HG02571 (cell line): ENCODE measurements around the gene FZD8.
A peak's percentile ranks its signal among the peaks of the same experiment; 100 is the strongest.
"Not testable (repeated sequence)": the region's sequence is repeated elsewhere in the genome, so short reads cannot be mapped to it uniquely, and the experiment has no call there.

Experiments
- ATAC-seq: cut with Tn5 transposase; IDR thresholded peaks from one replicate; pipeline ENCODE4 v1.9.1; 2021; ENCODE audit warnings: mild to moderate bottlenecking, moderate library complexity; ENCODE audit not compliant: unreplicated experiment

The FZD8 gene

DNA sequence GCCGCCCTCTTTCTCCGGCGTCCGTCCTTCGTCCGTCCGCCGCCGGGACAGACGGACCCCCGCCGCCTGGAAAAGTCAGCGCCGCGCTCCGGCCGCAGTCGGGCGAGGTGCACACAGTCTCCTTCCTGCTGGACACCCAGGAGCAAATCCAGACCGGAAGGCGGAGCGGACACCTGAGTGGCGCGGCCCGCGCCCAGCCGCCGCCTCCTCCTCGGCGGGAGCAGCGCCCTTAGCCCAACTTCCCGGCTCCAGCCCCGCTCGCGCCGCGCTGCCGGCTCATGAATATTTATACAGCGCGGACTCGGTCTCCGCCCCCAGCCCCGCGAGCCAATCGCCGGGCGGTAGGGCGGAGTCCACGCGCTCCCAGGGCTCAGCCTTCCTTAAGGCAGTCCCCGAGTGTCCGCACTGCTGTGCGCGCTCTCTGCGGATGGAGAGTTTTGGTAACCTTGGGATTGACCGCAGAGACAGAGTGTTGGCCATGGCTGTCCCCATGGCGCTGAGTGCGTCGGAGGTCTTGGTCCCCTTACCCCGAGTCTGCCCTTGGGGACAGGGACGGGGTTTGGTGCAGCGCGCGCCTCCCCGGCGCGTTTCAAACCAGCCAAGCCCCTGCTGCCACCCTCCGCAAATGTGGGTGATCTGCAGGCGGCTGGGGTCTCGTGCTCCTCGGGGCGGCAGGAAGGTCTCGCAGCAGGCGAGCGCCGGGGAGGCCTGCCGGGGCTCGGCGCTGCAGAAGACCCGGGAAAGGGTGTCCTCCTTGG is at the start of gene FZD8:
Gene FZD8 (minus strand): TSS at position 262 of the 758 bp plus-strand sequence. CDS start 867 bp downstream, outside the sequence.
- peak; percentile 90 for ATAC-seq

GRCh38 chr10:35691522-35692236 is 49.6 kb upstream of the FZD8 start:
- ATAC-seq = no peak

GRCh38 chr10:35690534-35690933 is 48.4 kb upstream of the FZD8 start:
- ATAC-seq = no peak

DNA sequence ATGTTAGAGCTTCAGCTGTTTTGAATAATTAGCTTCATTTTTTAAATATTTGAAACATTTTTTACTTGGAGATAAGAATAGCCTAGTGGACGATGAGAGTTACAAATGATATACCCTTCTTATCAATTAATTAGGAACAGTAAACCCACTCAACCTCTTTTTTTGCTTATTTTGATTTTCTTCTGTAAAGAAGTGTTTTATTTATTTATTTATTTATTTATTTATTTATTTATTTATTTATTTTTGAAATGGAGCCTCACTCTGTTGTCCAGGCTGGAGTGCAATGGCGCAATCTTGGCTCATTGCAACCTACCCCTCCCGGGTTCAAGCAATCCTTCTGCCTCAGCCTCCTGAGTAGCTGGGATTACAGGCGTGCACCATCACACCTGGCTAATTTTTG is 43.8 kb upstream of the FZD8 start:
- not testable (repeated sequence) for ATAC-seq

GRCh38 chr10:35685402-35685801 is 43.3 kb upstream of the FZD8 start:
- no peak for ATAC-seq

DNA sequence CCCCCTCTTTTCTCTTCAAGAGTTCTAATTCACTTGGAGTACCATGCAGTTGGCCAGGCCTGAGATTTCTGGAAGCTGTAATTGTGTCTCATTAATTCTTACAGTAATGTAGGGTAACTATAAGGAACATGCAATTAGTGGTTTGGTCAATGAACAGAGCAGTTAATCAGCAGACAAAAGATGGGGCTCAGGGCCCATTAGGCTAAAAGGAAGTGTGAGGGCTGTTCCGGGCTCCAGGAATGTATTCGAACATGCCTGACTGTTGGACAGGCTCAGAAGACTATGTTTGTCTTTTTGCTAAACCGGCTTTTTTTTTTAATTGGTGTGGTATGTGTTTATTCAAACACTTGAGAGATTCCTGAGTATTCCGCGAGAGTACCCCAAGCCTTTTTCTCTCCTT is 42.5 kb upstream of the FZD8 start:
- no peak for ATAC-seq

GRCh38 chr10:35675846-35676245 is 33.8 kb upstream of the FZD8 start:
- no peak for ATAC-seq

GRCh38 chr10:35674843-35675242 is 32.7 kb upstream of the FZD8 start:
- ATAC-seq = no peak

DNA sequence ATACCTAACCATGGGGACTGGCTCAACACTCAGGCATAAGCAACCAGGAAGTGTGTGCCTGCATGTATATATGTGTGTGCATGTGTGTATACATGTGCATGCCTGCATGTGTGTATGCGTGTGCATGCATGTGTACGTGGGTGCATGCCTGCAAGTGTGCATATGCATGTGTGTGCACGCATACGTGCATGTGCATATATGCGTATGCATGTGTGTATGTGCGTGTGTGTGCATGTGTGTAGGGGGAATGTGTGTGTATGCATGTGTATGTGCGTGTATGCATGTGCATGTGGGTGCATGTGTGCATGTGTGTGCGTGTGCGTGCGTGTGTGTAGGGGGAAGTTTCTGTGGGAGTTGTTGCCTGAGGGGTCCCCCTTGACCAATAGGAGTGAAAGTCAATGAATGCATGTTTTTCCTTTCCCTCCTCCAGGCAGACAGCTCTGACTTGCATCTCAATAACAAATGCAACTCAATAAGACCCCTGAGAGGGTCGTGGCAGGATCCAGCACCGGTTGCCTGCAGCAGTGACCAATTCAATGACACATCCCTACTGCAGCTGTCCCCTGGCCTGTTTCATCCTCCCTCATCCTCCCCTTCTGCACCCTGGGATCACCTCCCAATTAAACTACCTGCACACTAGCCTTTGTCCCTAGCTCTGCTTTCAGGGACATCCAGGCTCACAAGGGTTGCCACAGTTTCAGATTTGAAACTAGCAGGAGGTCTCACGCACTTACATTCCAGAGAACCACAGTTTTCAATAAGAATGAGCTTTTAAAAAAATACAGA is 27.0 kb upstream of the FZD8 start:
- ATAC-seq = no peak

GRCh38 chr10:35667971-35668370 is 25.9 kb upstream of the FZD8 start:
- no peak for ATAC-seq

- ATAC-seq = no peak
Measured at GRCh38 chr10:35667270-35667889, 25.3 kb upstream of the FZD8 start.

DNA sequence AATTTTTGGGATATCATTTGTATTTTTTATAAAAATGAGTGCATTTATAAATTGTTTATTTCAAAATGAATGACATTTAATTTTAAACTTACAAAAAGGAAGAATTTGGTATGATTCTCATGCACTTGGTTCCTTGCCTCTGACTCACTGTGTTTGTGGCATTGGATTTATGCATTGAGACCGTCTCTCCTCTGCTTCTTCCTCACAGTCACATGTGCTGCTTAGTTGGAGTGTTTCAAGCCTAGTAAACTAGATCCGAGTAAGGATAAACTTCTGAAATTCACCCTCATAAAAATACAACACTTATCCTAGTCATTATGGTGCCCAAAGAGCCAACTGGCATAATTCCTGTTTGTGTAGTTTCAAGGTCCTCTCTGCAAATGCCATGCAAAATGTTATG is 19.1 kb upstream of the FZD8 start:
- ATAC-seq = no peak

DNA sequence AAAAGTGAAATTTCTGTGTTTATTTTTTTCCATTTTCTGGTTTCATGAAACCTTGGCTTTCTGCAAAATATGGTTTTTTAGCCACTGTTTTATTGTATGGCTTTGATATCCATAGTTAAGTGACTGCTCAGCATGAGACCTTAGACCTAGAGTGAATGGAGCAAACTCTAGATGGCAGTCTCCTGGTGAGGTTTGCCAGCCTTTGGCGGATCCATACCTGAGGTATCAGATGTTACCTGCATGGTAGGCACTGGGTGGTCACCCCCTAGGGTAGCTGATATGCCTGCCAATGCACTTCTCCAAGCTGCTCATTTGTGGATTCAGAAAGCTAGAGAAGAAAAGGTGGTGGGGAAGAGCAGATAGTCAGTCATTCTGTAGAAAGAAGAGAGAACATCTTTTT is 17.4 kb upstream of the FZD8 start:
- no peak for ATAC-seq

- no peak for ATAC-seq
Measured at GRCh38 chr10:35657621-35658020, 15.5 kb upstream of the FZD8 start.

DNA sequence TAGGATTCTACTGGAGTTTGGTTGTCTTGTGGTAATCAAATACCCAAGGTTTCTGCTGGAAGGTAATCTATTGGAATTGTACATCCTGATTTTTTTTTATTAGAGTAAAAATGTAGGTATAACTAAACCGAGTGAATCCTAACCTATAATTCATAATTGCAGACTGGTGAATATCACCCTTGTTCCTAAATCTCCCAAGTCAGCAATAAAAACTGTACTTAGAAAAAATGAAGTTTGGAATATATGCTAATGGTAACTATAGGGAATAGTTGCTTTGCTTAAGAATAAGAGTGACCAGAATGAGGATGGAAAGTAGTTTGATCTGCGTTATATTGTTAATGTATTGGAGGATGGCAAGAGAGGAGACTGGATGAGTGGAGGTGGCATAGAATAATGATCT is 10.7 kb upstream of the FZD8 start:
- no peak for ATAC-seq

DNA sequence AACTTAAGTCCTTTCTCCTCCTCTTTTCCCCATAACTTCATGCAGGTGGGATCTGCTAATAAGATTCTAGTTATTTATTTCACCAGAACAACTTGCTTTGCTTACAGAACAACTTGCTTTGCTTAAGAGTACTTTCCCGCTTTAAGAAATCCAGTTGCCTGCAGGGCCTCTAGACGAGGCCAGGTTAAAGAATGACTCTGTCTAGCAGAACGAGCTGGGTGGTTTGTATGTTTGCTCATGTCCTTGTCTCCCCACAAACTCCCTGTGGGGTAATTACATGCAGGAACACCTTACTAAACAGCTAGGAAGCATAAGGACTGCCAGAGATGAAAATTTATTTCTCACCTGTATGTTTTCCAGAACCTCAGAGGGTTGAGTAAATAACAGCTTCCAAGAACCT is 8.8 kb upstream of the FZD8 start:
- ATAC-seq = no peak

DNA sequence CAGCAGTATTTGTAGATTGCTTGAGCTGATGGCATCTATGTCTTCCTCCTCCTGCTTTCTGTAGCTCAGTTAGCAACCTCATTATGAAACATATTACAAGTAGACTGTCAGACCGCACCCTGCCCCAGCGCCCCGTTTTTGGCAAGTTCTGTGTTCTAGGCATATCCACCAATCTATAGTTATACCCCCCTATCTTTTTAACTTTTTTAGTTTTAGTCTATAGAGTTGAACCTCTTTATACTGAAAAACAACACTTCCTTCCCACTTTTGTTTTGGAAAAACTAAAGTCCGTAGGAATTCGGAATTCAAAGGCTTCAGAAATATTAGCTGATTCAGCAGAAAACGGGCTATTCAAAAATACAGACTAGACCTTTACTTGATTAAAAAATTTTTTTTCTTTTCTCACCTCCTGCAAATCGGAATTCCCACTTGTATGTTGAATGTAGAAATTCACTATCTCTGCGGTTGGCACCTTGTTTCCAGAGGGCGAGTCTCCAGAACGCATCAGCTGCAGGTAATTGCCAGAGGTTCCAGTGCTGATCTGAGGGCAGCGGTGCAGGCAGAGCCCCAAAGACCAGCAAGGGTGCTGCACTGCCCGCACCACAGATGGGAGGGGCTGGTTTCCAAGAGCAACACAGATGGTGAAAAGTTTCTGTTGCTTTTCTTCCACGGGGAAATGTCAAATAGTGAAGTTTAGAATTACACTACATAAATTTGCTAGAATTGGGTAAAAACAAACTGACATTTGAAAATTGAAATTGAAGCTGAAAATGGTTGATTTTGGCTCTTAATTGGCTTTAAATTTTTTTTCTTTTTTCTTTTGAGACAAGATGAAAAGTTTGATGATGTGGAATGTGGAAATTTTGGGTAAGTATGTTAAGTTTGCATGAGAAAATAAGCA is 2.2 kb upstream of the FZD8 start:
- ATAC-seq = no peak

- no peak for ATAC-seq
Measured at GRCh38 chr10:35643151-35644049, 1.3 kb upstream of the FZD8 start.

DNA sequence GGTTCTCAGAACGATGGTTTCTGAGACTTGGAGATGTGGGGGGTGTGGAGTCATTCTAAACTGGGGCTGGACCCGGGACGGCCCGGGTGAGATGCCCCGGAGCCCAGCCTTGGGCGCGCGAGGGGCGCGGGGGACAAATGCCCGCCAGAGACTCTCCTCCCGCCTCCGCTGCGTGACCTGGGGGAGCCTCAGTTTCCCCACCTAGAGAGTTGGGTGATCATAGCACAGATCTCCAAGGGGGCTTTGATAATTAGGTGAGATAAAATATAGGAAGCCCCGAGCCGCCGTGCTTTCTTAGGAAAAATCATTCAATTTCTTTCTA is 658 bp upstream of the FZD8 start:
- no peak for ATAC-seq
